Measurements from ENCODE around the gene TBC1D8. TPM values are rescaled to one million over a fixed set of nuclear protein-coding genes. Genes with fewer than 3 reads are reported as not detected.

TBC1D8 gene
- total and polyA plus RNA-seq, 2 of the 8 experiments (the other 6 are each of a cell fraction or from before 2014, with no cell fraction given): 20.8 to 21.8 TPM

GRCh38 chr2:101140978-101141655 is 10.1 kb downstream of the TBC1D8 start (continued):
- TF ChIP-seq SIX5 (IDR thresholded peaks at IDR 0.05; ENCODE audit: low read depth, low read length) (no peak), GTF2F1 (IDR thresholded peaks at IDR 0.05; ENCODE audit: borderline replicate concordance, low read depth, low read length) (no peak), RNF2 (IDR thresholded peaks at IDR 0.05; ENCODE audit: borderline replicate concordance, low read depth, low read length, missing control alignments, poor library complexity, severe bottlenecking) (no peak), HDAC2 (IDR thresholded peaks at IDR 0.05; ENCODE audit: borderline replicate concordance in 1 of 2, low read depth in 2 of 2, low read length in 2 of 2) (no peak), SP2 (IDR thresholded peaks at IDR 0.05; ENCODE audit: low read length) (no peak), FOSL1 (IDR thresholded peaks at IDR 0.05; ENCODE audit: insufficient read depth, low read depth, low read length) (no peak), BCL11A (IDR thresholded peaks at IDR 0.05; ENCODE audit: low read depth in 2 of 2, low read length in 2 of 2) (no peak)
